ENCODE results near the gene MXD1.
A peak's percentile ranks its signal among the peaks of the same experiment; 100 is the strongest.
"Not testable (repeated sequence)": the region's sequence is repeated elsewhere in the genome, so short reads cannot be mapped to it uniquely, and the experiment has no call there.

The MXD1 gene

DNA sequence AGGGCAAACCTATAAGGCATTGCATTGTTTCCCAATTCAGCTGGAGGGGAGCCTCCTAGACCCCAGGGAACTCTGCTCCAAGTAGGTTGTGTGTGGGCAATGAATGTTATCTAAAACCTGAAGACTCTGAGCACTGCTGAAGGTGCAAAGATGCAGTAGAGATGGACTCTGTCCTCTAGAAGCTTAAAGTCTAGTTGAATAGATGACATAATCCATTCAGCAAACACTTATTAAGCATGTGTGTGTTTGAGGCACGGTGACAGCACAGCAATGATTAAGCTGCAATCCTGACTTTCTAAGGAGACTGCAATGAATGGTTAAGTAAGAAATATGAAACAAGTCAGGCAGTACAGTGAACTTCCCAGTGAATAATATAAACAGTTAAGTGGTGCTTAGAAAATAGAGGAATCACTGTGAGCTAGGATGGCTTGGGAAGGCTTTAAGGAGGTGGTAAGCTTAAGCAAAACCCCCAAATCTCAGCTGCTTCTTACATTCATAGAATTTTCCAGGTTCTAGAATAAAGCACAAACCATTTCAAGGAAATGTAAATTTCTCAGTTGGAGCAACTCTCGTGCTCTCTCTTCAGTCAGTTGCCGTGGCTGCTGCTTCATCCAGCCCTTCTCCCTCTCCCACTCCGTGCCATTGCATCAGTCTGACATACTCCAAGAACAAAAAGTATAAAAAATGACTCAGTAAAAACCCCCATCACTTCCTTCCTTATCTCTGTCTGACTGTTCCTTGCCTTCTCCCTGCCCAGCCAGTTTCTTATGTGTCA is 19.1 kb downstream of the MXD1 start:
- DNase-seq = no peak

DNA sequence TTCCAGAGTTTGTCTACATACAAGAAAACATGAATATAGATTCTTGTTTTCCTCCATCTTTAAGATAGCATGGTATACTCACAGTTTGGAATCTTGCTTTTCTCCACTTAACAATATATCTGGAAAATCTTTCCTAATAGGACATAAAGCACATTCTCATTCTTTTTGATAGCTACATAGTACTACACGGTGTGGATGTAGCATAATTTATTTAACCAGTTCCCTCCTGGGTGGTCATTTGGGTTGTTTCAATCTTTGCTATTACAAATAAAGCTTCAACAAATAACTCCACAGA is 19.7 kb downstream of the MXD1 start:
- DNase-seq = no peak

DNA sequence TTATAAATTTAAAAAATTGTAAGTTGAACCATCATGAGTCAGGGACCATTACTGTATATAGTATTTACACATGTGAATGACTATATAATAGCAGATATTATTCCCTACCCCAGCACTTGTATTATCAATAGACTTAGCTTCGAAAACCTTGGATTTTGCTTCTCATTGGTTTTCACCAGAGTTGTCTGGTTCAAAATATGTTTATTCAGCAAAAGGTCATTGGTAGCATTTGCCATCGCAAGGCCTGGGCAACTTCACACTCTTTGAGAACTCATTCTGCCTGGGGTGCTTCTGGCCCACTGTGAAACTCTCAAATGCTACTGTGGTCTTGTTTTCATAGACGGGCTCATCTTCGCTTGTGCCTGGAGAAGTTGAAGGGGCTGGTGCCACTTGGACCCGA is 20.1 kb downstream of the MXD1 start:
- no peak for DNase-seq

DNA sequence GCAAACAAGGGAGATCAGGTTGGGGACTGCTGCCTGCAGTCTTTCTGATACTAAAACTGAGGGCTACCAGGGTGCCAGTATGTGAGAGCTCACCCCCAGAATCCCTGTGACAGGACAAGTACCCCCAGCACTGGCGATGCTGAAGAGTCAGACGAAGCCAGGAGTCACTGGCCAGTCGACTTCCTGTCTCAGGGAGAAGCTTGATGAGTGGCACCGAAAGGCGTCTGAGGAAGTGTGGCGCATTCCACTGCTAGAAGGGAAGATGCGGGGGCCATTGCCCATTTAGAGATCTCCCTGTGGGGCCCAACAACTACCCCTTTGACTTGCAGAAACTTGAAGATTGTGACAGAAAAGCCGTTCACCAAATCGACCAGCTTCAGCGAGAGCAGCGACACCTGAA is 22.0 kb downstream of the MXD1 start:
- no peak for DNase-seq

DNA sequence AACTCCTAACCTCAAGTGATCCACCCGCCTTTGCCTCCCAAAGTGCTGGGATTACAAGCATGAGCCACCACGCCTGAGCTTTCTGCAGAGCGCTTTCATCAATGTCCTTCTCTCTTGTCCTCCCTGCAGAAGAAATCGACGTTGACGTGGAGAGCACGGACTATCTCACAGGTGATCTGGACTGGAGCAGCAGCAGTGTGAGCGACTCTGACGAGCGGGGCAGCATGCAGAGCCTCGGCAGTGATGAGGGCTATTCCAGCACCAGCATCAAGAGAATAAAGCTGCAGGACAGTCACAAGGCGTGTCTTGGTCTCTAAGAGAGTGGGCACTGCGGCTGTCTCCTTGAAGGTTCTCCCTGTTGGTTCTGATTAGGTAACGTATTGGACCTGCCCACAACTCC is 23.1 kb downstream of the MXD1 start:
- DNase-seq = no peak

DNA sequence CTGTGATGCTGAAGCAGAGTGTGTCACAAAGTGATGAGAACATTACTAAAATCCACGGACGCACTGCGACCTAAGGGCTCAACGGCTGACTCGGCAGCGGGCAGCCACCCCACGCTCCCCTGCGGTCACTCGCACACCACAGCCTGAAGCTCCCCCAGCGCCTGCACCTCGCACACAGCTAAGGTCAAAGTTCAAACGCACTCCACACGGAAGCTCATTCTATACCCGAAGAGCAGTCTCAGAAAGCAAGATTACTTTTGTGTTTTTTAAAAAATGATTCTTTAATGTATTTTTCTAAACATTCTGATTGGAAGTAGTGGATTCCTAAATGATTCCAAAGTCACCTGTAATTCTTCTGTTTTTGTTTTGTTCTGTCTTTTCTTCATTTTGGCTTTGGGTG is 24.8 kb downstream of the MXD1 start:
- DNase-seq = no peak

DNA sequence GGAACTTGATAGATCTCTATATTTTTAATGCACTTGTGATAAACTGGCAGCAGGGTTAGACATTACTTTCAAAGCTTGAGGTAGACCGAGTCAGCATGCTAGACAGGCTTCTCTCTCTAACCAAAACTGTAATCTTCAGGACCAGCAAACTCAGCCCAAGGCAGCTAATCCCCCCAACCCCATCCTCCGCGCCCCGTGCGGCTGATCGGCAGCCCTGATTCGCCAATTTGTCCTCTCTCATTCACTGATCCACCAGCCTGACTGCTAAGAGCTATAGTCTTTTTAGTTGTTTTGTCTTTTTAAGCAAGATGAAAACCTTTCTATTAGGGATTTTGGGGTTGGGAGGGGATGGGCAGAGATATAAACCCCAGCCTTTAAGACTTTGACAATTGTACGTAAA is 25.8 kb downstream of the MXD1 start:
- no peak for DNase-seq

DNA sequence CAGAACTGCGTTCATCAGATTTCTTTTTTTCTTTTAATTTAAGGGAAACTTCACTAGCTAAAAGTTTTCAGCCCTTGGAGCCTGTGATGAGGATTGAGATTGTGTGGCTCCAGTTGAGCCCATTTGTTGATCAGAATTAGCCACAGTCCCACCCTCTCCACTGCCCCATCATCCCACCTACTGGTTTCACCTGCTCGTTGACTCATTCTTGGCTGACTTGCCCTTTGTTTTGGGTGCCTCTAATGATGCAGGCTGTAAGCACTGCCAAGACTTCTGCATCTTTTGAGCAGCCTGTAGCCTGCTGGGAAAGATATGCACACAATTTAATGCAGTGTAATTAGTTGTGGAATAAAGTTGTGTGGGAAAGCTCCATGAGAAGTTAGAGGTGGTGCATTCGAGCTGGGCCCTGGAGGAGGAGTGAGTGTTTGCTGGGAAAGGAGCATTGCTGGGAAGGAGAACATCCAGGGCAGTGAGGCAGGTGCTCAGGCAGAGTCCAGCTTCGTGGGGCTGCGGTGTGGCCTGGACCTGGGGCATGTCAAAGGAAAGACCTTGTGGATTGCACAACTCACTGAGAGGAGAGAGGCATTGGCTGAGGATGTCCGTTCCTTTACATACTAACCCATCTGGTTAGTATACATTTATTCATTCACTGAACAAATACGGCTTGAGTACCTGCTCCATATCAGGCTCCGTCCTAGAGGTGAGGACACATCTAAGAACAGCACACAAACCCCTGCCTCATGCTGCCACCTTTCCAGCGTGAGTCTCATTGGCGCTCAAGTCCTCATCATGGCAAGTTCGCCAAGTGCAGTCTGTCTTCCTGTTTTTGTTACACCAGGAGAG is 28.3 kb downstream of the MXD1 start:
- no peak for DNase-seq

DNA sequence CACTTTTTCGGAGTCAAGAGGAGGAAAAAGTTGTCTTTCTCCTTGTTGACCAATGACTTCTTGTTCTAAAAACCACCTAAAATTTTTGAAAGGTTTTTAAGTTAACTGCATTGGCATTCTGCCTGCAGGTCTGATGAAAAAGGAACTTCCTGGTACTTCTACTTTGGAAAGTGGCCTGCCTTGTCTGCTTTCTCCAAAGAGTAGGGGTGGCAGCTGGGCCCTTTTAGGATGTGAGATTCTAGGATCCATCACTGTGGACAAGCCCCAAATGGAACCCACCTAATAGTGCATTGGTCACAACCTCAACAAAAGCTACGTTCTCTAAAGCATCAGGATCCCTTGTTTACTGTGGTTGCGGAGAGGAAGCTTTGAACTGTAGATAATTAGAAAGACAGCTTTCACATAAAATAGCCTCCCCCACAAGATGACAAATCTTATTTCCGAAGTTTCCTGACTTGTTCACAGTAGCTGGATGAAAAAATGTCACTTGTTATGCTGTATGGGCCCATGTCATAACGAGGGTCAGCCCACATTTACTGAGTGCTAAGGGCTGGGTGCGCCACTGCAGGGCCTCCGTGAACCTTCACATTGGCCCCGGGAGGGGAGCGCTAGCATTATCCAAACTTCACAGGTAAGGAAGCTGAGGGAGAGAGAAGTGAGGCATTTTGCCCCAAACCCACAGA is 29.1 kb downstream of the MXD1 start:
- no peak for DNase-seq

DNA sequence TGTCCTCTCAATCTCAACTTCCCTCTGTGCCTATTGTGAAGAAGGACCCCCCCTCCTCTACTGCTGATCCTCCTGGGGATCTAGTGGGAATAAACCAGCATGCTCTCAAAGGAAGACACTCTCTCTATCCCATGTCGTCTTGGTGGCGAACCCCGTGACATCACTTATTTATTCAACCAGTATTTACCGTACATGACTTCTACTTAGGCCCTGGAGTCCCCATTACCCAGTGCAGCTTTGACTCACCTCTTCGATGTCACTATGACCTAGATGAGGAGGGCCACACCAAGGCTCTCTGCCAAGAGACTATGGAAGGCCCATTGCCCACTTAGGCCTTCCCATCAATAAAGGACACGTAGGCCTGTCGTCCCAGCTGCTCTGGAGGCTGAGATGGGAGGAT is 29.8 kb downstream of the MXD1 start:
- DNase-seq = no peak

DNA sequence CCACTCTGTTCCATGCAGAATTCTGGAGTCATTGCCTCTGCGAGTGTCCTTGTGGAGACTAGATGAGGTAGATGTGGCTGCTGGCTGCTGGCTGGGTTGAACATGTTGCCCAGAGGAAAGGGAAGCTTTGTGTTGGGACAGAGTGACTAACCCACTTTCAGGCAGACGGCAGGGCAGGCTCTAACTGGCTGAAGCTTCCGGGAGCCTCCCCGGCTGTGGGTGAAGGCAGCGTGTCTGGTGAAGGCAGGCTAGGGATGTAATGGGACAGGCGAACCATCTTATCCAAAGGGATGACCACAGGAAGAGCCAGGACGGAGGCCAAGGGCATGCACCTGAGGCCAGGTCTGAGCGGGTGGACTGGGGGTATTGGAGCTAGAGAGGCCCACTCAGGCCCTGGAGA is 30.5 kb downstream of the MXD1 start:
- DNase-seq = no peak

DNA sequence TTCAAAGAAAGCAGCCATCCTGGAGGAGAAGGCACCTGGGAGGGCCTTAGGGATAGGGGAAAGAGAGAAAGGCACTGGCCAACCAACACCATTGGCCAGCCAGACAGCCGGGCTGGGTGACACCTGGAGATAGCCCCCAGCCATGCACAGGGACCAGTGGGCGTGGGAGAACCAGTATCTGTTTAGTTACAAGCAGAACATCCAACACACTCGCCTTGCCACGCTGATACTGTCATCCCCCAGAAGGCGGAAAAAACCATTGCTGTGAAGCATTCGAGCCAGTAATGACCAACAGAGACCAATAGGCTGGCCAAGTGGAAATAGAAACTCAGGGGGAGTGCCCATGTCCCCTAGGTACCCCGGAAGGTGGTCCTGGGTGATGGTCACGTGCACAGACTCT is 31.0 kb downstream of the MXD1 start:
- DNase-seq = no peak

DNA sequence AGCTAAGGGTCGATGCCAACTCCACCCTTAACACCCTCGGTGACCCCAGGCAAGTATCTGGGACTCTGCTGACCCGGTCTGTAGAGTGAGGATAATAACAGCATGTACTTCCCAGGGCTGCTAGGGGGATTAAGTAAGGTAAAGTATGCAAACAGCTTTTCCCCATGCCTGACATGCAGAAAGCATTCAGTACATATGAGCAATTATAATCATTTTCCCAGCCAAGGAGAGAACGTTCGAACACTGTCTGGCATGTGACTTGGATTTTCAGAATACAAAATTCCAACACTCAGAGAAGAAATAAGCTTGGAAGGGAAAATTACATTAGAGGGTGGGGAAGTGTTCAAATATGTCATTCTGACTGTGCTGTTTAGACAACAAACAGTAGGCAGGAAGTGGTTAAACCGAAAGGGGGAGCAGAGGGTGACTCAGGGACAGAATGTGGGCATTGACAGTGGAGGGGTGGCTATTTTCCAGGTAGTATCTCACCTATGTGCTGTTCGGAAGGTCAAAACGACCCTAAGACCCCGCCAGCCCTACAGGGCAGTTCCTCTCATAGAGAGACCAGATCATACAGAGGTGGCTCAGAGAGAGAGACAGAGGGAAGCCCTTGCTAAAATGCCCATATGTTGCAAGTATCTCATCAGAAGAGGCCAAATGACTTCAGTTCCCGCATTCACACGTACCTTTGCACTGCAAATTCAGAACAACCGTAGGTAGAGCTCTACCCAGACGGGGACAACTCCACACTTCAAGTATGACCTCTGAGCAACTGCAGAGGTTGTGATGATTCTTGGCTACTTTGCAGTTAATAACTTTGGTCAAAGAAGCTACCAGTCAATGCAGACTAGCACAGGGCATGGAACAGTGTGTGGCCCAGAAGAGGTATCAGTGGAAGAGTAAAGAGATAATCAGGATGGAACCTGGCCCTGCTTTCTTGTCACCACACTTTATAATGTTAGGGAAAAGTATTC is 31.7 kb downstream of the MXD1 start:
- DNase-seq = peak in 1 of 4 experiments; percentile 19

DNA sequence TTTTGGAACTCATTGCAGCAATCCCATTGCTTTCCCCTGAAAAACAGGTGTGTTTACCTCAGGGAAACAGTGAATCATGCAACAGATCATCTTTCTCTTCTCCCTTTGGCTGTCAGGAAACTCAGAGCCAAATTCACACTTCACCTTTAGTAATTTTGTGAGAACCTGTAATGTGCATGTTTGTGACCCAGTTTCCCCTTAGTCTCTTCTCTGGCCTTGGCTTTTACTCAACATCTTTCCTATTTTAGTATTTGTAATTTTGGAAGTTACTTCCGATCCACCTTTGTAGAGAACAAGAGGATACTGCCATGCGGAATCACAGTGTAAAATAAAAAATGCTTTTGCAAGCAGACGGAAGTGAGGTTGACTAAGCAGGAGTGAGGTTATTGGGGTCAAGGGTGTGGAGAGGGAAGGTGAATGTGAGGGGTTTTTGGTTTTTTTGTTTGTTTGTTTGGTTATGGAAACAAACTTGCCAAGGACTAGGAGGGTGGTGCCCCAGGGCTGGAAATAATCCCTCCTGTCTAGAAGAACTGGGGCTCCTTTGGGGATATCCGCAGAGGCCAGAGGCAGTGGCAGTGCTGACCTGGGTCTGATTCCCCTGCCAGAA is 32.5 kb downstream of the MXD1 start:
- DNase-seq = no peak

DNA sequence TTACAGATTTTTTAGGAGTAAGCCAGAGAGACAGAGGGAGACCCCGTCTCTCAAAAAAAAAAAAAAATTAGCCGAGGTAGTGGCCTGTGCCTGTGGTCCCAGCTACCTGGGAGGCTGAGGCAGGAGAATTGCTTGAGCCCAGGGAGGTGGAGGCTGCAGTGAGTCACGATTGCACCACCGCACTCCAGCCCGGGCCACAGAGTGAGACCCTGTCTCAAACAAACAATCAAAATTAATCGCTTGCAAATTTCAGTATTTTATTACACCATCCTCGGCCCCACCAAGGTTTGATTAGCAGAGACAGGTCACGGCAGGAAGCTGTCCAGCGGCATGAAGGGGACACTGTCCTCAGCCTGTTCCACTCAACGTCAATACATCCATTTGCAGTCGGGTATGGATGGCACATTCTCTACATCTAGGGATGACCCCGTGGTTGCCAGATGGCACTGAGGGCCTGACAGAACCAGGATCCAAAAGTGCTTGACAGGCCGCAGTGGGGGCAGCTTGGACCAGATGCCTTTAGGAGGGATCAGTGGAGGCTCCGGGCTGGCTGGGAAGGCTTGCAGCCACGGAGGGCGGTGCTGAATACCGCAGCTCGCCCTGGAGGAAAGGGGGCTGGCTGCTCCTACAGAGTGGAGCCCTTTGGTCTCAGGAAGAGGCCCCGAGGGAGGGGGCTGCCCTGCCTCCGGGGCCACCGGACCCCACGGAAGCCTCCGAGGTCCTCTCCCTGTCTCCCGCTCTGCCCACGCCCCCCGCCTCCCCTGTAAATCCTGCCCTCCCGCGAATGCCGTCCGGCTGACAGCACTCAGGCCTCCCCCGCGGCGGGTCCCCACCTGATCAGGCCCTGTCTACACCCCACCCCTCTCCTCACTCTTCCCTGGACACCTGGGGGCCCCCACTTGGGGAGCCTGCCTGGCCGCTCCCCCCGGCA is 33.4 kb downstream of the MXD1 start:
- no peak for DNase-seq

DNA sequence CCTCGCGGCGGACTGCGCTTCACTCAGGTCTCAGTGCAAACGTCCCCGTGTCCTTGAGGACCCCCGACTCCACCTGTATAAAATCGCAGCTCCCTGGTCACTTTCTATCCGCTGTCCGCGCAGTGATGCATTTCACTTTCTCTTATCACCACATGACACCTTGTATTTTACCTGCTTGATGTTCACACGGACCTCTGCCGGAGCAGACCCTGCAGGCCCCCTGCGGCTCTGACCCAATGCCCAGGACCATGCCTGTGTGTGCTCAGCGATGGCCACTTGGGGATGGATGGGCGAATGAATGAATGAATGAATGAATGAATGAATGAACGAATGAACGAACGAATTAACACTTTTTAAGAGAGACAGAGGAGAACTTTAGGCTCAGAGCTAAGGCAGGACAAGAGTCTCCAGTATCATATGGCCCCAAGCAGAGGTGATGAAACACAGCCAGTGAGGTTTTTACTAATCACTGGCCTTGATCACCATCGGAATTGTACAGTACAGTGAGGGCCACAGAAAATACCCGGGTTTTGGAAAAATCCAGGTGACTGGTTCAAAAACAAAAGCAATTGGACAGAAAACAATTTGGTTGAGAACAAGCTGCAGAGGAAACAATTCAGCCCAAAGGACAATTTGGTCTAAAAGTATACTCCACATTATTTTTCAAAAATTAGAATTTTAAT is 34.2 kb downstream of the MXD1 start:
- no peak for DNase-seq

DNA sequence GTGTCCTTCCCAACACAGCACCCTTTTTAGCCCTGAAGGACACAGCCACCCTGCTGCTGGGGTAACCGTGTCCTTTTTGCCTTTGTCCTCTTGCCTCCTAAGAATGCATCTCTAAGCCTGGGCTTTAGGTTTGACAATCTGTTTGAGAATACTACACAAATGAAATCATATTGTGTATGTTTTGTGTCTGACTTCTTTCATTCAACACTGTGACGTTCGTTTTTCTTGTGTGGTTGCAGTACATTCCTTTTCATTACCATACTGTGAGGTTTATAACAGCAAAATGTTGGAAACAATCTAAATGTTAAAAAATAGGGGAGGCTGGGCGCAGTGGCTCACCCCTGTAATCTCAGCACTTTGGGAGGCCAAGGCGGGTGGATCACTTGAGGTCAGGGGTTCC is 35.3 kb downstream of the MXD1 start:
- DNase-seq = no peak

DNA sequence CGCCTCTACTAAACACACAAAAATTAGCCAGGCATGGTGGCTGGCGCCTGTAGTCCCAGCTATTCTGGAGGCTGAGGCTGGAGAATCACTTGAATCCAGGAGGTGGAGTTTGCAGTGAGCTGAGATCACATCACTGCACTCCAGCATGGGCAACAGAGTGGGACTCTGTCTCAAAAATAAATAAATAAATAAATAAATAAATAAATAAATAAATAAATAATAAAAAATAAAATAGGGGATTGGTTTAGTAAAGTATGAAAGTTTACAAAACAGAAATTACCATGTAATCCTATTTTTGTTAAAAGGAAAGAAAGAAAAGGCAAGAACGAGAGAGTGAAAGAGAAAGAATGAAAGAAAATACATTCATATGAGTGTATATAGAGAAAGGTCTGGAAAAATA is 35.8 kb downstream of the MXD1 start:
- DNase-seq = not testable (repeated sequence)

DNA sequence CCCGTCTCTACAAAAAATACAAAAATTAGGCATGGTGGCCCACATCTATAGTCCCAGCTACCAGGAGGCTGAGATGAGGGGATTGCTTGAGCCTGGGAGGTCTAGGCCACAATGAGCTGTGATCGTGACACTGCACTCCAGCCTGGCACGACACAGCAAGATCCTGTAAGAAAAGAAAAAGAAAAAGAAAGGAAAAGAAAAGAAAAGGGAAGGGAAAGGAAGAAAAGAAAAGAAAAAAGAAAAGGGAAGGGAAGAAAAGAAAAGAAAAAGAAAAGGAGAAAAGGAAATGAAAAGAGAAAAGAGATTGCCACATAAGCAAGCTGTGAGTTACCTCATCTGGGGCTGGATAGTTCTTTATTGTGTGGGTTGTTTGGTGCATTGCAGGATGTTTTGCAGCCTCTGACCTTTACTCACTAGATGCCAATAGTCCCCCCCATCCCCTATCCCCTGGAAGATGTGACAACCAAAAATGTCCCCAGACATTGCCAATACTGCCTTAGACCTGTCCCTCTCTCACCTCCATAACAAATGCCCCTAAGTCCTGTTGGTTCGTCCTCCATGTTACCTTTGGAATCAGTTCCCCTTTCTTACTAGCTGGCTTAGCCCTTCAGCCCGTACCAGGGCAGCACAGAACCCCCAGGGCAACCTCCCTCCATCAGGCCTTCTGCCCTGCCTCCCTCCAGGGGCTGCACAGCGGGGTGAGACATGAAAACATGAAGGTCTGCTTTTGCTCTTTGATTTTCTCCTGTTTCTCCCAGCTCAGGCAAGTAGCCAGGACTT is 37.6 kb downstream of the MXD1 start:
- no peak for DNase-seq

DNA sequence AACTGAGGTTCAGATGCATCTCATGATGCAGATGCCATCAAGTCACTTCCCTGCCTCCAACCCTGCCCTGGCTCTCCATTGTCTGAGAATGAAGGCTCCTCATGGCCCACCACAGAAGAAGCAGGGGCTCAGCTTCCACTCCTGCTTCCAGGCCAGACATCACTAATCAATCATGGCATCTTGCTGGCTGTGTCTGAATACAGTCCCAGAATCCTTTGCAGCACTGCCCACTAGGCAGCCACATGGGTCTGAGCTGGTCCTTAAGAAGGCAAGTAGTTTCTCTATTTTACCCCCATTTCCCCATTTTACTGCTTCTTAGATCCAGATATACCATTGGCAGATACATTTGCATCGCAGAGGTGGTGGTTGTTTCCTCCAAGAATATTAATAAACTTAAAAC is 39.2 kb downstream of the MXD1 start:
- no peak for DNase-seq
